Right lung (tissue), 5 donors: ENCODE measurements around the gene KRTAP19-8. TPM values are rescaled to one million over a fixed set of nuclear protein-coding genes. Genes with fewer than 3 reads are reported as not detected.

Source experiments
- DNase-seq, 2 donors: peaks; one replicate each; pipeline ENCODE4 v3.0.0-alpha.2; 2013
- polyA plus RNA-seq, 5 donors: library from polyadenylated mRNA; unstranded; fragments of 120-200 nt; gene quantifications; one replicate each; pipeline versions ENCODE4 v1.2.1 to v1.2.3, GENCODE V29; 2013; ENCODE audit warnings: inconsistent platforms in 1 of 5, low replicate concordance in 1 of 5; ENCODE audit not compliant: insufficient read length in 5 of 5, insufficient read depth in 1 of 5

The KRTAP19-8 gene
- polyA plus RNA-seq, 5 donors = not detected

DNA sequence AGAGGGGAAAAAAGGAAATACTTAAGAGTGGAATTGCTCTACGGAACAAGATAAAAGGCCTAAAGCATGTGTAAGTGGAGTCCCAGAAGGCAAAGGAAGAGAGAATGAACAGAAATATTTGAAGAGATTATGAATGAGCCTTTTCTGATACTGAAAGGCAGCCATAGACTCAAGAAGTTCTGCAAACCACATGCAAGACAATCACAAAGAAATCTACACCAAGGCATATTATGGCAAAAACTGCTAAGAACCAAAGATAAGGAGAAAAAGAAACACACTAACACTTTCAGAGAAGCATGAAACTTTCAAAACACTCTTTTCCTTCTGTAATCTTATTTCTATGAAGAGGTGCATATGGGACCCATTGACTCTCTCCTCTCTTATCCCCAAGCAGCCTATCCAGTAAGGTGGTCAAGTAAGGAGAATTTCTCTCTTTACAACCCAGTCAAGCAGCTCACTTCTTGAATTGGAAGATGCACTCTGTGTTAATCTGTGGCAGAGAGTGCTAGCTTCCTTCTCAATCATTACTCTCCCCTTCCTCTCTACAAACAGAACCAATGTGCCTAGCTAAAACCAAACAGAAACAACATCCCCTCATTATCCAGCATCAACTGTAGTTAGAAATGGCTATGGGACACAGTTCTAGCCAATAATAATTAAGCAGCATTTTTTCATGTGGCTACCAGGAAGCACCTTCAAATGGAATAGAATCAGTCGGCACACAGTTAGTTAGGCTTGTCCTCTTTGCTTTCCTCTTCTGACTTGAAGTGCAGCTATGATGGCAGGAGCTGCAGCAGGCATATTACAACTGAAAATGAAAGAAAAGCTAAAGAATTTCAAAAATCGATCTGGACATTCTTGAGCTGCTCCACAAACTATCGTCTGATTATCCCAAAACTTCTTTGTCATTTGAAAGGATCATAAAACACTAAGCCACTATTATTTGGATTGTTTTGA, 25.9 kb downstream of the KRTAP19-8 start:
- DNase-seq = no peak

DNA sequence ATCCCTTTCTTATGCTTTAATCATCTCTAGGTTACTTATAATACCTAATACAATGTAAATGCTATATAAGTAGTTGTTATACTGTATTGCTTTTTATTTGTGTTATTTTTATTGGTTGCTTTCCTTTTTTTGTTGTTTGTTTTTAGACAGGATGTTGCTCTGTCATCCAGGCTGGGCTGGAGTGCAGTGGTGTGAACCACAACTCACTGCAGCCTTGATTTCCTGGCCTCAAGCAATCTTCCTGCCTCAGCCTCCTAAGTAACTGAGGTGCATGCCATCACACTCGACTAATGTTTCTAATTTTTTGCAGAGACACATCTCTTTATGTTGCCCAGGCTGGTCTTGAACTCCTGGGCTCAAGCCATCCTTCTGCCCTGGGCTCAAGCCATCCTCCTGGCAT, 26.9 kb downstream of the KRTAP19-8 start:
- DNase-seq = no peak

DNA sequence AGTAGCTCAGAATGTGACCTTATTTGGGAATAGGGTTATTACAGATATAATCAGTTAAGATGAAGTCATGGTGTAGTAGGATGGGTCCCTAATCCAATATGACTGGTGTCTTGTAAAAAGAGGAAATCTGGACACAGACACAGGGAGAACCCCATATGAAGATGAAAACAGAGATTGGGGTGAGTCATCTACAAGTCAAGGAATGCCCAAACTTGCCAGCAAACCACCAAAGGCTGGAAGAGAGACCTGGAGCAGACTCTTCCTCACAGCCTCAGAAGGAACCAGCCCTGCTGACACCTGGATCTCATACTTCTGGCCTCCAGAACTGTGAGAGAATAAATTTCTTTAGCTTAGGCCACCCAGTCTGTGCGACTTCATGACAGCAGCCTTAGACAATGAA, 29.9 kb downstream of the KRTAP19-8 start:
- no peak for DNase-seq

DNA sequence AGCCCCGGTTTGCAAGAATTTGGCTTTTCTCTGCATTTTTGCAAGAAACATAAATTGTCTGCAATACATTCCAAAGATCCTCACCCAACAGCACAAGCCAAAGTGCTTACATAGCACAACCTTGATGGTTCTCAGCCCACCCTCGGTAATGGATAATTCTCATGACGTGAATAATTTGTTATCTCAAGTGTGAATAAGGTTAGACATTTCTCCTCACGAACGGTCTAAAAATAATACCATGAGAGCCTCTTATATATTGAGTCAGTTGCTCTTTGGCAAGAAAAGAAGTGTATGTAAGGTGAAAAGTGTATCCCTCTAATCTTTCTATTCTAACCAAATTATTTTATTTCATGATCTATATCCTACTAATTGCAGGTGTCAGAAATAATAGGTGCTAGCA, 33.3 kb downstream of the KRTAP19-8 start:
- no peak for DNase-seq

DNA sequence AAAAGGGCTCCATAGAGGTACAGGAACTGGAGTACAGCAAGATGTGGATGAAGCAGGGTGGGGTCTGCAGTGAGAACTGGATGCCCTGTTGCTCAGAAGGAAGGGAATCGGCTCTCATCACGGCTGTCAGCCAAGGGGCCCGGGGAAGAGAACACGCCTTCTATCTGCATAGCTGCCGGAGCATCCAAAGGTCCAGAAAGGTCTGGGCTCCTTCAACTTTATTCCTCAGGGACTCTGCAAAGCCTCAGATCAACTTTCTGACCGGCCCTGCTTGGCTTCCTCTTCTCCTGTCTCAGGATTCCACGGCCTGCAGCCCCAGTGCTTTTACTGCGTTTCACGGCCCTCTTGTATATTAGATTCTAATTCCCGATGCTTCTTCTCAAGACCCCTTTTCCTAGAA, 34.8 kb downstream of the KRTAP19-8 start:
- no peak for DNase-seq

DNA sequence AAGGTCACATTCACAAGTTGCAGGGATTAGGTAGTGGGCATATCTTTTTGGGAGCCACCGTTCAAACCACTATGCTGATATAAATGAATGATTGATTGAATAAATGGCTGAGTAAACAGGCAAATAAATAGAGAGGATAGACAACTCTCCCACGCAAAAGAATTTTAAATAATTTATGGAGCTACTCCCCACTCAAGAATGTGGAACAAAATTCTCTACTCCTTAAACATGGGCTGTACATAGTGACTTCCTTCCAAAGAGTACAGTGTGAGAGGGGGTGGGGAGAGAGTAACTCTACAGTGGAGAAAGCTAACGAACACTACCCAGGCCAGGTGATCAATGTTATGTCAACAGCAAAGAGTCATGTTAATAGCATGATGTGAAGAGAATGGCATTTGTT, 40.7 kb downstream of the KRTAP19-8 start:
- DNase-seq = no peak

DNA sequence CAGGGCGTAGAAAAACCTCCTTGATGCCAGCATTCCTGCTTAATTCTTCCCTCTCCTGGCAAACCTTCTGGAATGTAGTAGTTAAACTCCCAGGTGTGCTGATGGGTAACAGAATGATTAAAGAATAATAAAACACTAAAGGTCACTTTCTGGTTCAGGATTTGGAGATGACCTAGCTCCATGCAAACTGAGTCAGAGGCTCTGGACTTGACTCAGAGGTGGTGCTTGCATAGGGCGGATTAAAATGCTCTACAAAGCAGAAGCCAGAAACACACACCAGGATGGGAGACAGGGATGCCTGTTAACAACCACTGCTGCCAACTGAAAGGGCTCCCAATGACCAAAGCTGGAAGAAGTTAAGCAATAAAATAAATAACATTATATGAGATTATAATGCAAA, 41.5 kb downstream of the KRTAP19-8 start:
- DNase-seq = no peak

DNA sequence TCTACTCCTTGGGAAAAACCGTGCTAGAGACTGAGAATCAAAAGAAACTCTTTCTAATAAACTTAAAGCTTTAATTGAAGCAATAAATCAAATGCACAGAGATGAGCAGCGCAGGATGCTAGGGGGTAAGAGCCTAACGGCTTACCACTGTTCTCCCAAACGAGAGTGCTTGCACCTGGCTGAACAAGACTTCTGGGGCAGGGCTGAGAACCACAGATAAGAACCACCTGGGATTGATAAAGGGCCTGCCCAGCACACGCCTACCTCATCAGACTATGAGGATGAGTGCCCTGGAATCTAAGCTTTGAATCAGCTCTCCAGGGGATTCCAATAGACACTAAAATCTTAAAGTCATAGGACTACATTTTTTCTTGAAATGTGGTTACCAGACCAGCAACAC, 43.3 kb downstream of the KRTAP19-8 start:
- no peak for DNase-seq

DNA sequence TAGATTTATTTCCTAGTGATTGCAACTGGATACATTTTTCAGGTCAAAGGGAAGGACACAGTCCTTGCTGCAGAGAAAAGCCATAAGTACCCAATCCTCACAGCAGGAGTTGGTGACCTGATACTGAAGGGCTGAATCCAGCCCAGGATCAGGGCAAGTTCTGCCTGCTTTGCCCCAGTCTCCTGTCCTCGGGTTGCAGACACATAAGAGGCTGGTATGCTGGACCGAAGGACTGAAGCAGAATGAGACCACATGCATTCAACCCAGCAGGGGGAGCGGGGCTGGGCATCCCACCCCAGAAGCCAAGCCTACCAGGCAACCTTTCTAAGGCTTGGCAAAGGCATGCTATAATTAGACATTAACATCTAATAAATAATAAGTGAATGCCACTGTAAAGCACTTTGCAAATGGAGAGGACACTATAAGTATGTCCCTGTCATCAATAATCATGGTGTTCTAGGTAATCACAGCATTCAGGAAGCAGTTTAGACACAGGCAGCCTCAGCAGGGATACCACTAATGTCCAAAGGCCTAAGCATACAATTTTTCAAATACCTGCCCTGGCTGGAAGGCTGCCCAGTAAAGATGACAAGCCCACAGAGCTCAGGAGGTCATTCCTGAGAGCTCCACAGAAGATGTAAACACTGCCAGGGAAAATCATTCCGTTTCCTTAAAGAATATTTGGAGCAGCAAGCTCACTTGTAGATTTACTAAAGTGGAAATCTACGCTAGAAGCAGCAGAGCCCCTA, 47.6 kb downstream of the KRTAP19-8 start:
- DNase-seq = no peak

DNA sequence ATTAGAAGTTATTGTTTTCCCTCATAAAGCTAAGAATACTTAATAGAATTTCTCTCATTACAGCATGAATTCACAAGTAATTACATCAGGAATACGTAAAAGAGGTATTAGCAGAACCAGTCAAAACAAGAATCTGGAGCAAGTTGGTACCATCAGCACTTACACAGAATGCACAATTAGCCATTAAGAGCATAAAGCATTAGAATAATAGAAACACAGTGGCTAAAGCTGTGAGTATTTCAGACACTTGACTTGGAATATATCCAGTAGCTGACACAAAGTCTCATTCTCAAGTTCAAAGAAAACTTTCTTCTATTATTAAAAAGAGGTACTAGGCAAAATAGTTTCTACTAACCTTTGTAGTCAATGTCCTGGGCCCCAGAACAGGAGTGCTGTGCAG, 49.6 kb downstream of the KRTAP19-8 start:
- DNase-seq = no peak

Other genes starting within 250 kb of the KRTAP19-8 start
- gene KRTAP8-1, start 225.2 kb downstream of the KRTAP19-8 start, polyA plus RNA-seq = not detected
- not detected for gene KRTAP7-1, start 208.7 kb downstream of the KRTAP19-8 start, polyA plus RNA-seq
- not detected for gene KRTAP11-1, start 156.9 kb downstream of the KRTAP19-8 start, polyA plus RNA-seq